Parathyroid adenoma (tissue), 2 donors: Measurements from ENCODE around the gene KY.
"Not testable (repeated sequence)": the region's sequence is repeated elsewhere in the genome, so short reads cannot be mapped to it uniquely, and the experiment has no call there.

Source experiments
- H2AFZ ChIP-seq: fragments of 300-600 bp; sonication (generic); one replicate; pipeline ENCODE4 v1.7.0; 2017; ENCODE audit warnings: antibody characterized with exemption, mild to moderate bottlenecking
- H3K27ac ChIP-seq: fragments of 300-600 bp; sonication (generic); one replicate; pipeline ENCODE4 v1.7.0; 2017
- H3K27me3 ChIP-seq: fragments of 300-600 bp; sonication (generic); one replicate; pipeline ENCODE4 v1.7.0; 2017; ENCODE audit warnings: low read length; ENCODE audit not compliant: control insufficient read depth, insufficient read depth
- H3K36me3 ChIP-seq: fragments of 300-600 bp; sonication (generic); one replicate; pipeline ENCODE4 v1.7.0; 2017; ENCODE audit warnings: low read length; ENCODE audit not compliant: control insufficient read depth, insufficient read depth
- H3K4me1 ChIP-seq: fragments of 300-600 bp; sonication (generic); one replicate; pipeline ENCODE4 v1.7.0; 2017; ENCODE audit warnings: control low read depth
- H3K4me2 ChIP-seq: fragments of 300-600 bp; sonication (generic); one replicate; pipeline ENCODE4 v1.7.0; 2017; ENCODE audit warnings: low read length
- H3K4me3 ChIP-seq: fragments of 300-600 bp; sonication (generic); one replicate; pipeline ENCODE4 v1.7.0; 2017; ENCODE audit warnings: low read depth, low read length
- H3K79me2 ChIP-seq: fragments of 300-600 bp; sonication (generic); one replicate; pipeline ENCODE4 v1.7.0; 2017; ENCODE audit warnings: control low read depth
- H3K9ac ChIP-seq: fragments of 300-600 bp; sonication (generic); one replicate; pipeline ENCODE4 v1.7.0; 2017; ENCODE audit warnings: mild to moderate bottlenecking
- H3K9me3 ChIP-seq: fragments of 300-600 bp; sonication (generic); one replicate; pipeline ENCODE4 v1.7.0; 2017; ENCODE audit warnings: low read length; ENCODE audit not compliant: control insufficient read depth
- TF ChIP-seq, protein P1 (sequence below): fragments of 300-600 bp; sonication (generic); IDR thresholded peaks from one replicate; pipeline ENCODE4 v1.7.0; 2017; ENCODE audit warnings: antibody characterized with exemption, mild to moderate bottlenecking
- donor health status: primary hyperparathyroidism.

KY gene

DNA sequence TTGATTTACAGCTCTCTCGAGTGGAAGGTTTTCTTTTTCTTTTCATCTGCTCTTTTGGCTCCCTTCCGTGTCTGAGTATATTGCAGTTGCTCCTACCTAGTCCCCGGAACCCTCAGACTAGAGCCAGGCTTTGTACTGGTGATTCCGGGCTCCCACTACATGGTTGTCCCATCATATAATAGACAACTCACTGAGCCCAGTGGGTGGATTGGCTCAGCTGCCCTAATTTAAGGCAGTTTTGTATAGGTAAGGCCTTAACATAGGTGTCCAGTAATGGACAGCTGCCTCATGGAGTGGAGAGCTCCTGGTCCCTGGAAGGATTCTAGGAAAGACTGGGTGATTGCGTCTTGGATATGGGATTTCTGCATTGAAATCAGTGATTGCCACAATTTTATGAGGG, 58.0 kb downstream of the KY start:
- H2AFZ ChIP-seq = no peak overlapping the region
- H3K36me3 ChIP-seq = no peaks in the 10 kb centered on the region
- H3K27me3 ChIP-seq = no peaks in the 10 kb centered on the region
- H3K9me3 ChIP-seq = no peaks in the 10 kb centered on the region
- no peaks in the 10 kb centered on the region for H3K79me2 ChIP-seq
- H3K4me3 ChIP-seq = no peak overlapping the region
- H3K4me2 ChIP-seq = no peak overlapping the region
- TF ChIP-seq, protein P1, sequence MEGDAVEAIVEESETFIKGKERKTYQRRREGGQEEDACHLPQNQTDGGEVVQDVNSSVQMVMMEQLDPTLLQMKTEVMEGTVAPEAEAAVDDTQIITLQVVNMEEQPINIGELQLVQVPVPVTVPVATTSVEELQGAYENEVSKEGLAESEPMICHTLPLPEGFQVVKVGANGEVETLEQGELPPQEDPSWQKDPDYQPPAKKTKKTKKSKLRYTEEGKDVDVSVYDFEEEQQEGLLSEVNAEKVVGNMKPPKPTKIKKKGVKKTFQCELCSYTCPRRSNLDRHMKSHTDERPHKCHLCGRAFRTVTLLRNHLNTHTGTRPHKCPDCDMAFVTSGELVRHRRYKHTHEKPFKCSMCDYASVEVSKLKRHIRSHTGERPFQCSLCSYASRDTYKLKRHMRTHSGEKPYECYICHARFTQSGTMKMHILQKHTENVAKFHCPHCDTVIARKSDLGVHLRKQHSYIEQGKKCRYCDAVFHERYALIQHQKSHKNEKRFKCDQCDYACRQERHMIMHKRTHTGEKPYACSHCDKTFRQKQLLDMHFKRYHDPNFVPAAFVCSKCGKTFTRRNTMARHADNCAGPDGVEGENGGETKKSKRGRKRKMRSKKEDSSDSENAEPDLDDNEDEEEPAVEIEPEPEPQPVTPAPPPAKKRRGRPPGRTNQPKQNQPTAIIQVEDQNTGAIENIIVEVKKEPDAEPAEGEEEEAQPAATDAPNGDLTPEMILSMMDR = no peak
- no peak overlapping the region for H3K9ac ChIP-seq
- no peaks in the 10 kb centered on the region for H3K4me1 ChIP-seq
- H3K27ac ChIP-seq = no peak overlapping the region

DNA sequence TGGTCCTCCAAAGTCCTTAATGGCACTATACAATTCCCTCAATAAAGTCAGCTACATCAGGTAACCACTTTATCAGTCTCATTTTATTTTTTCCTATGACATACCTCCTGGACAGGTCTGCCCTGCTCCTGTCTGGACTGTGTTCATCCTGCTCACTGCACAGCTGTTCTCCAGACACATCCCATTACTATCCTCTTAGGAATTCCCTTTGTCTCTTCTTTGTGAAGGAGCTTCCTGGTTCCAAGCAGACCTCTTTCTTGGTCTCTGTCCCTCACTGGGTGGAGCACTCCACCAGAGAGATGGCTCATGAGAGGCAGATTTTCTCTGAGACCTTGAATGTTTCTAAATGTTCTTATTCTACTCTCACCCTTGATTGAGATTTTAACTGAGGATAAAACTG, 60.1 kb downstream of the KY start:
- H3K9ac ChIP-seq = no peak overlapping the region
- no peak overlapping the region for H3K4me3 ChIP-seq
- H3K9me3 ChIP-seq = no peaks in the 10 kb centered on the region
- H2AFZ ChIP-seq = no peak overlapping the region
- H3K27me3 ChIP-seq = no peaks in the 10 kb centered on the region
- no peak overlapping the region for H3K4me2 ChIP-seq
- H3K79me2 ChIP-seq = no peaks in the 10 kb centered on the region
- TF ChIP-seq, protein P1 = no peak
- no peaks in the 10 kb centered on the region for H3K4me1 ChIP-seq
- no peaks in the 10 kb centered on the region for H3K36me3 ChIP-seq
- no peak overlapping the region for H3K27ac ChIP-seq

DNA sequence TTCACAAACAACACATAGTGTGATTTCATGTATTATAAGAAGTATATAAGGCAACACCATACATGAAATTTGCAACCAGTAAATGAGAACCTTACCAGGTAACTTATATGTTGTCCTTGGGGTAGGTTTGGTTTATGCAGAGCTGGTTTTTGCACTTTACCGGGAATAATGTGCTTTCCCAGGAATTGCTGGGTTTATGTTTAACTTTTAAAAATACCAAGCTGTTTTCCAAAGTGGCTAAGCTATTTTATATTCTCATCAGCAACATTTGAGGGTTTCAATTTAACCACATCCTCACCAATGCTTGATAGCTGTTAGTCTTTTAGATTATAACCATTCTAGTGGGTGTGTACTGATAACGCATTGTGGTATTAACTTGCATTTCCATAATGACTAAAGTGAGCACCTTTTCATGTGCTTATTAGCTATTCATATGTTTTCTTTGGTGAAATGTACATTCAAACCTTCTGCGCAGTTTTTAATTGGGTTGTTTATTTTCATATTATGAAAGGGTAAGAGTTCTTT, 71.6 kb downstream of the KY start:
- H3K4me2 ChIP-seq = no peak overlapping the region
- no peak overlapping the region for H3K27ac ChIP-seq
- no peak overlapping the region for H2AFZ ChIP-seq
- no peaks in the 10 kb centered on the region for H3K27me3 ChIP-seq
- H3K4me1 ChIP-seq = no peaks in the 10 kb centered on the region
- TF ChIP-seq, protein P1 = no peak
- H3K79me2 ChIP-seq = no peaks in the 10 kb centered on the region
- H3K9me3 ChIP-seq = no peaks in the 10 kb centered on the region
- H3K36me3 ChIP-seq = no peaks in the 10 kb centered on the region
- no peak overlapping the region for H3K4me3 ChIP-seq
- H3K9ac ChIP-seq = no peak overlapping the region

DNA sequence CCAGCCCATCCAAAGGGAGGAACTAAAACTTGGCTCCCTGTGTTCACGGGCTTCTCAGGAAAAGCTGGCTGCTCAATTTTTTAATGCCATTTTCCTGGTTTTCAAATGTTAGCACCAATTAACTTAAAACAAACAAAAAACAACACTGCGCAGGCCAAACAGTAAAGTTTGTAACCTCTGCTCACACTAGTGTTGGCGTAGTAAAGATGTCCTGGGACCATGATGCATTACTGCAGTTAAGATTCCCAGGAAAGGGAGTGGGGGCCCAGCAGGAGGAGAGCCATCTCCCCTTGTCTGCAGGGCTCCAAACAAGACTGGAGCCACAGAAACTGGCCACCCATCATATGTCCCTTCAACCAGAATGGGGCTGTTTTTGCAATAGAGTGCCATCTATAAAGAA, 74.0 kb downstream of the KY start:
- H3K4me2 ChIP-seq = no peak overlapping the region
- no peak overlapping the region for H3K27ac ChIP-seq
- no peaks in the 10 kb centered on the region for H3K27me3 ChIP-seq
- no peaks in the 10 kb centered on the region for H3K9me3 ChIP-seq
- TF ChIP-seq, protein P1 = no peak
- H3K9ac ChIP-seq = no peak overlapping the region
- no peak overlapping the region for H3K4me3 ChIP-seq
- no peaks in the 10 kb centered on the region for H3K36me3 ChIP-seq
- H3K79me2 ChIP-seq = no peaks in the 10 kb centered on the region
- H2AFZ ChIP-seq = no peak overlapping the region
- no peaks in the 10 kb centered on the region for H3K4me1 ChIP-seq

DNA sequence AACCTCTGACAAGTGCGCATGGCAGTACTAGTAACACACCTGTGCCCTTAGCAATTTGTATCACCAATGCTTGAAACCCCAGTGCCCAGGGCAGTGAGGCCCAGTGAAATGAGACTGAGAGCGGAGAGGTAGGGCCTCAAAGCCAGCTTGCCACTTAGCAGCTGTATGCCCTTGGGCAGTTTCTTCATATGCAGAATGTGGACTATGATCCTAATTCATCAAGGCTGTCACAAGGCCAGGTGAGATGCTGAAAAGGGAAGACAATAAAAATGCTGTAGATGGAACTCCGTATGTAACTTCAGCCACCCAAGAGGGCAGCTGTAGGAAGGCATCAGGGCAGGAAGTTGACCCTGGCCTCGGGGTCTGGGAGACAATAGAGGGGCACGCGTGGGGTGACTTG, 74.4 kb downstream of the KY start:
- H3K27ac ChIP-seq = no peak overlapping the region

DNA sequence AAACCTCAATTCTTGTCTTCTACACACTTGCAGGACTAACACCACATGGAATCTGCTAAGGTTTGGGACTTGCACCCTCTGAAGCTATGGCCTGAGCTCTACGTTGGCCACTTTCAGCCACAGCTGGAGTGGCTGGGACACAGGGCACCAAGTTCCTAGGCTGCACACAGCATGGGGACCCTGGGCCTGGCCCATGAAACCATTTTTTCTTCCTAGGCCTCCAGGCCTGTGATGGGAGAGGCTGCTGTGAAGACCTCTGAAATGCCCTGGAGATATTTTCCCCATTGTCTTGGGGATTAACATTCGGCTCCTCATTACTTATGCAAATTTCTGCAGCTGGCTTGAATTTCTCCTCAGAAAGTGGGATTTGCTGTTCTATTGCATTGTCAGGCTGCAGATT, 80.9 kb downstream of the KY start:
- not testable (repeated sequence) for H3K79me2 ChIP-seq, H3K4me3 ChIP-seq, H2AFZ ChIP-seq, H3K36me3 ChIP-seq, H3K4me2 ChIP-seq, H3K27ac ChIP-seq, H3K27me3 ChIP-seq, H3K4me1 ChIP-seq, H3K9ac ChIP-seq, H3K9me3 ChIP-seq

More for the DNA sequence above, 74.4 kb downstream of the KY start:
- H3K4me1 ChIP-seq = no peaks in the 10 kb centered on the region
- no peak overlapping the region for H3K9ac ChIP-seq
- TF ChIP-seq, protein P1 = no peak
- H3K4me3 ChIP-seq = no peak overlapping the region
- no peak overlapping the region for H3K4me2 ChIP-seq
- no peaks in the 10 kb centered on the region for H3K79me2 ChIP-seq
- no peaks in the 10 kb centered on the region for H3K36me3 ChIP-seq
- no peaks in the 10 kb centered on the region for H3K27me3 ChIP-seq
- H2AFZ ChIP-seq = no peak overlapping the region
- no peaks in the 10 kb centered on the region for H3K9me3 ChIP-seq
